ENCODE results near the gene GARNL3.

- no peak for TF ChIP-seq CTCF (IDR thresholded peaks at IDR 0.05)
- no peak for TF ChIP-seq EZH2phosphoT487 (IDR thresholded peaks at IDR 0.05)
- TF ChIP-seq EZH2 (IDR thresholded peaks at IDR 0.05): no peak
Observed at GRCh38 chr9:127336506-127337352, 72.2 kb downstream of the GARNL3 start.
